WTC11 (cell line): ENCODE measurements around the gene COQ2. TPM values are rescaled to one million over a fixed set of nuclear protein-coding genes. Genes with fewer than 3 reads are reported as not detected.

Source experiments
- ATAC-seq: fragments of 200-7000 bp; cut with Tn5 transposase; 2 replicates; pipeline ENCODE4 v1.10.0; 2021; ENCODE audit warnings: mild to moderate bottlenecking, moderate library complexity
- CTCF ChIA-PET: fragments of 300-600 bp; sonication (Branson Sonifier 250); formaldehyde crosslinking; loops from one replicate; lab custom pipeline; 2021; ENCODE audit warnings: antibody characterized with exemption; lab: Charles Lee
- POLR2A ChIA-PET: fragments of 350-600 bp; sonication (Branson Sonifier 250); formaldehyde crosslinking; loops from one replicate; lab custom pipeline; 2021; ENCODE audit warnings: antibody characterized with exemption; lab: Charles Lee
- DNase-seq: peaks from one replicate; pipeline ENCODE4 v3.0.0; 2021; ENCODE audit warnings: low spot score
- H3K27ac Mint-ChIP-seq: 2 replicates; pipeline ENCODE4 v1.8.0; 2021; ENCODE audit warnings: mixed read lengths
- H3K27me3 Mint-ChIP-seq: 2 replicates; pipeline ENCODE4 v1.8.0; 2021; ENCODE audit warnings: low read depth, mild to moderate bottlenecking, moderate library complexity, mixed read lengths
- H3K36me3 Mint-ChIP-seq: 2 replicates; pipeline ENCODE4 v1.8.0; 2021; ENCODE audit warnings: mixed read lengths
- H3K4me1 Mint-ChIP-seq: 2 replicates; pipeline ENCODE4 v1.8.0; 2022; ENCODE audit warnings: mixed read lengths
- H3K4me3 Mint-ChIP-seq: 2 replicates; pipeline ENCODE4 v1.8.0; 2021; ENCODE audit warnings: mild to moderate bottlenecking, moderate library complexity, mixed read lengths
- H3K9me3 Mint-ChIP-seq: 2 replicates; pipeline ENCODE4 v1.8.0; 2021; ENCODE audit warnings: mixed read lengths
- CREB1 ChIP-seq: sonication (generic); formaldehyde crosslinking; IDR thresholded peaks from 2 replicates; pipeline ENCODE4 v1.8.0; 2023; ENCODE audit warnings: mild to moderate bottlenecking, missing genetic modification reagents
- EMX1 ChIP-seq: fragments of 250-450 bp; sonication (Bioruptor Pico); IDR thresholded peaks from 2 replicates; pipeline ENCODE4 v1.8.0; 2021; ENCODE audit warnings: mild to moderate bottlenecking
- ETV6 ChIP-seq: sonication (generic); formaldehyde crosslinking; IDR thresholded peaks from 2 replicates; pipeline ENCODE4 v1.8.1; 2022; ENCODE audit warnings: mild to moderate bottlenecking, missing genetic modification reagents
- GABPB1 ChIP-seq: sonication (generic); formaldehyde crosslinking; IDR thresholded peaks from 2 replicates; pipeline ENCODE4 v1.8.1; 2023; ENCODE audit warnings: mild to moderate bottlenecking, missing genetic modification reagents
- GTF2I ChIP-seq: fragments of 250-450 bp; sonication (Bioruptor Pico); conservative IDR thresholded peaks from 2 replicates; pipeline ENCODE4 v1.4.0; 2021; ENCODE audit warnings: mild to moderate bottlenecking
- MYBL2 ChIP-seq: sonication (generic); formaldehyde crosslinking; IDR thresholded peaks from 2 replicates; pipeline ENCODE4 v1.8.1; 2023; ENCODE audit warnings: mild to moderate bottlenecking, moderate library complexity, missing genetic modification reagents
- NR2C2 ChIP-seq: sonication (generic); formaldehyde crosslinking; IDR thresholded peaks from 2 replicates; pipeline ENCODE4 v1.8.0; 2022; ENCODE audit warnings: mild to moderate bottlenecking, missing genetic modification reagents
- NR3C1 ChIP-seq: sonication (generic); formaldehyde crosslinking; conservative IDR thresholded peaks from 2 replicates; pipeline ENCODE4 v1.8.1; 2023; ENCODE audit warnings: low read depth, mild to moderate bottlenecking, missing genetic modification reagents
- RELA ChIP-seq: sonication (generic); formaldehyde crosslinking; IDR thresholded peaks from 2 replicates; pipeline ENCODE4 v1.8.1; 2022; ENCODE audit warnings: missing genetic modification reagents, mild to moderate bottlenecking, borderline replicate concordance
- SMAD4 ChIP-seq: sonication (generic); formaldehyde crosslinking; IDR thresholded peaks from 2 replicates; pipeline ENCODE4 v1.8.0; 2022; ENCODE audit warnings: mild to moderate bottlenecking, missing genetic modification reagents
- TEAD1 ChIP-seq: sonication (generic); formaldehyde crosslinking; IDR thresholded peaks from 2 replicates; pipeline ENCODE4 v1.8.0; 2022; ENCODE audit warnings: mild to moderate bottlenecking, missing genetic modification reagents
- ZNF232 ChIP-seq: sonication (generic); formaldehyde crosslinking; IDR thresholded peaks from 2 replicates; pipeline ENCODE4 v1.8.0; 2022; ENCODE audit warnings: mild to moderate bottlenecking, missing genetic modification reagents
- ZNF317 ChIP-seq: sonication (generic); formaldehyde crosslinking; IDR thresholded peaks from 2 replicates; pipeline ENCODE4 v1.8.1; 2023; ENCODE audit warnings: low read depth, mild to moderate bottlenecking, moderate library complexity, missing genetic modification reagents, borderline replicate concordance
- total RNA-seq: library from RNA; stranded (reverse); gene quantifications from 3 replicates; pipeline ENCODE4 v1.2.3, GENCODE V29; 2021
- TF ChIP-seq, protein P1 (sequence below): sonication (generic); formaldehyde crosslinking; IDR thresholded peaks from 2 replicates; pipeline ENCODE4 v1.8.1; 2023; ENCODE audit warnings: mild to moderate bottlenecking, missing genetic modification reagents, borderline replicate concordance
- TF ChIP-seq, protein P2 (sequence below): sonication (generic); formaldehyde crosslinking; IDR thresholded peaks from 2 replicates; pipeline ENCODE4 v1.8.0; 2022; ENCODE audit warnings: mild to moderate bottlenecking, missing genetic modification reagents
- TF ChIP-seq, protein P3 (sequence below): sonication (generic); formaldehyde crosslinking; IDR thresholded peaks from 2 replicates; pipeline ENCODE4 v1.8.1; 2023; ENCODE audit warnings: mild to moderate bottlenecking, missing genetic modification reagents
- TF ChIP-seq, protein P4 (sequence below): sonication (generic); formaldehyde crosslinking; IDR thresholded peaks from 2 replicates; pipeline ENCODE4 v1.8.1; 2023; ENCODE audit warnings: mild to moderate bottlenecking, missing genetic modification reagents
- TF ChIP-seq, protein P5 (sequence below): fragments of 250-450 bp; sonication (Bioruptor Pico); IDR thresholded peaks from 2 replicates; pipeline ENCODE4 v1.8.0; 2021; ENCODE audit warnings: mild to moderate bottlenecking

Gene COQ2
- total RNA-seq, 1 experiment from 2014 or later: 21.6 TPM

DNA sequence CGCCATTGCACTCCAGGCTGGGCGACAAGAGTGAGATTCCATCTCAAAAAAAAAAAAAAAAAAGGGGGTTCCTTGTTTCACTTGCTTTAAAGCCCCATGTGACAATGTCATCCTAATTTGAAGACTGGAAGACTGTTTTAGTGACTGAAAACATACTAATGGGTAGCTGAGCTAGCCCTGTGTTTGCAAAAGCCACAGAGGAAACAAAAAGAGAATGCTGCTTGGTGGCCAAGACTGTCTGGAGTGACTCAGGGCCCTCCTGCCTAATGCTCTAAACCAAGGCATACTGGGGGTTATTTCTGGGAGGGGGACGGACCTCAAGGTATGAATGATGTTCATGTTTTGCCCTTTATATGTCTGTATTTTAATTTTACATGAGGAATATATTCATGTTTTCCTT, 34.1 kb upstream of the COQ2 start (continued):
- TF ChIP-seq, protein P1, sequence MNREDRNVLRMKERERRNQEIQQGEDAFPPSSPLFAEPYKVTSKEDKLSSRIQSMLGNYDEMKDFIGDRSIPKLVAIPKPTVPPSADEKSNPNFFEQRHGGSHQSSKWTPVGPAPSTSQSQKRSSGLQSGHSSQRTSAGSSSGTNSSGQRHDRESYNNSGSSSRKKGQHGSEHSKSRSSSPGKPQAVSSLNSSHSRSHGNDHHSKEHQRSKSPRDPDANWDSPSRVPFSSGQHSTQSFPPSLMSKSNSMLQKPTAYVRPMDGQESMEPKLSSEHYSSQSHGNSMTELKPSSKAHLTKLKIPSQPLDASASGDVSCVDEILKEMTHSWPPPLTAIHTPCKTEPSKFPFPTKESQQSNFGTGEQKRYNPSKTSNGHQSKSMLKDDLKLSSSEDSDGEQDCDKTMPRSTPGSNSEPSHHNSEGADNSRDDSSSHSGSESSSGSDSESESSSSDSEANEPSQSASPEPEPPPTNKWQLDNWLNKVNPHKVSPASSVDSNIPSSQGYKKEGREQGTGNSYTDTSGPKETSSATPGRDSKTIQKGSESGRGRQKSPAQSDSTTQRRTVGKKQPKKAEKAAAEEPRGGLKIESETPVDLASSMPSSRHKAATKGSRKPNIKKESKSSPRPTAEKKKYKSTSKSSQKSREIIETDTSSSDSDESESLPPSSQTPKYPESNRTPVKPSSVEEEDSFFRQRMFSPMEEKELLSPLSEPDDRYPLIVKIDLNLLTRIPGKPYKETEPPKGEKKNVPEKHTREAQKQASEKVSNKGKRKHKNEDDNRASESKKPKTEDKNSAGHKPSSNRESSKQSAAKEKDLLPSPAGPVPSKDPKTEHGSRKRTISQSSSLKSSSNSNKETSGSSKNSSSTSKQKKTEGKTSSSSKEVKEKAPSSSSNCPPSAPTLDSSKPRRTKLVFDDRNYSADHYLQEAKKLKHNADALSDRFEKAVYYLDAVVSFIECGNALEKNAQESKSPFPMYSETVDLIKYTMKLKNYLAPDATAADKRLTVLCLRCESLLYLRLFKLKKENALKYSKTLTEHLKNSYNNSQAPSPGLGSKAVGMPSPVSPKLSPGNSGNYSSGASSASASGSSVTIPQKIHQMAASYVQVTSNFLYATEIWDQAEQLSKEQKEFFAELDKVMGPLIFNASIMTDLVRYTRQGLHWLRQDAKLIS (CRISPR knock-in tag): no peak
- no peak for TF ChIP-seq GABPB1 (CRISPR knock-in tag)
- TF ChIP-seq, all 79 proteins: peak for 0

DNA sequence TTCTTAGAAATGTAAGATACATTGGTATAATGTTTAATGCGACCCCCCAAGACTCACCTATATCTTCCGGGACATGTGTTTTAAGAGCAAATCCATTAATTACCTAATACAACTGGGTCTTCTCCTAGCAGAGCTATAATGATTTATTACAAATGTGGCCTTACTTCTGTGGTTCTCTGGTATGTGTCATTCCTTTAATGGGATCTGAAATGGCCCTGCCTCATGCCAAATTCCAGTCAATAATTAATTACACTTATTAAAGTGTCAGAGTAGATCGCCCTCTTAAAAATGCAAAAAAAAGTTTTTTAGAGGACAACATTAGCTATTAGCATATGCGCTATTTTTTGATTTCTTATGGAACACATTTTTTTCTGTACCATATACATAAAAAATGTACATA, 33.1 kb upstream of the COQ2 start:
- Mint-ChIP-seq H3K9me3 (no peaks in the 10 kb centered on the region), H3K4me1 (no peaks in the 10 kb centered on the region), H3K27me3 (no peaks in the 10 kb centered on the region; the same call in 1 of the 2 replicates)
- DNase-seq: no peak
- CTCF ChIA-PET: no interaction called here
- ATAC-seq: no peak
- TF ChIP-seq ZNF232 (CRISPR knock-in tag) (no peak), GTF2I (CRISPR knock-in tag) (no peak), MYBL2 (CRISPR knock-in tag) (no peak), TEAD1 (CRISPR knock-in tag) (no peak), RELA (no peak), EMX1 (CRISPR knock-in tag) (no peak), NR2C2 (CRISPR knock-in tag) (no peak), ZNF317 (no peak)
- TF ChIP-seq, protein P2, sequence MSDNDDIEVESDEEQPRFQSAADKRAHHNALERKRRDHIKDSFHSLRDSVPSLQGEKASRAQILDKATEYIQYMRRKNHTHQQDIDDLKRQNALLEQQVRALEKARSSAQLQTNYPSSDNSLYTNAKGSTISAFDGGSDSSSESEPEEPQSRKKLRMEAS (CRISPR knock-in tag): no peak
- TF ChIP-seq, all 79 proteins: peak for 0
- H3K27ac Mint-ChIP-seq: no peak overlapping the region
- no peak overlapping the region for H3K4me3 Mint-ChIP-seq
- no peaks in the 10 kb centered on the region for H3K36me3 Mint-ChIP-seq
- POLR2A ChIA-PET: no interaction called here

DNA sequence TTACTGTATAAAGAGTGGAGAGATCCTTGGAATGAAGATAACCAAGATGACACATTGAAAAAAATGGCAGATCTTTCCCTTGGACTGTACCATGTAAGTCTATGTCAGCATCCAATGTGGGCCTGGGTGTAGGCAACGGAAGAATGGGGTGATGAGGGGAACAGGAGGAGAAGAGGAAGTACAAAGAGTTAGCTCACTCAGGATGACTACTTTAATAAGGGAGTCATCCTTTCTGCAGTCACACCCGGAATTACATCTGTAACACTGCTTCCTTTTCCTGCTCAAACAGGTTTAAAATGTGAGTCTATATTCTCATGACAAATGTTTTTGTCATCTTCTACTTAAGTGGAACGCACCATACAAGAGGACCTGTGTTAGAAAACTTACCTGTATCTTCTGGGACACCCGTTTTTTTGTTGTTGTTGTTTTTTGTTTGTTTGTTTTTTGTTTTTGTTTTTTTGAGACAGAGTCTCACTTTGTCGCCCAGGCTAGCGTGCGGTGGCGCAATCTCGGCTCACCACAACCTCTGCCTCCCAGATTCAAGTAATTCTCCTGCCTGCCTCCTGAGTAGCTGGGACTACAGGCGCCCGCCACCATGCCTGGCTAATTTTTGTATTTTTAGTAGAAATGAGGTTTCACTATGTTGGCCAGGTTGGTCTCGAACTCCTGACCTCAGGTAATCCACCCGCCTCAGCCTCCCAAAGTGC, 32.0 kb upstream of the COQ2 start:
- H3K4me3 Mint-ChIP-seq: no peak overlapping the region
- no peaks in the 10 kb centered on the region for H3K9me3 Mint-ChIP-seq
- H3K27ac Mint-ChIP-seq: no peak overlapping the region
- POLR2A ChIA-PET: no interaction called here
- no peaks in the 10 kb centered on the region for H3K27me3 Mint-ChIP-seq
- peaks cover 4% of the 10 kb centered on the region; the same call in 1 of the 2 replicates for H3K36me3 Mint-ChIP-seq
- H3K4me1 Mint-ChIP-seq: no peaks in the 10 kb centered on the region
- no peak for ATAC-seq
- CTCF ChIA-PET: no interaction called here
- no peak for DNase-seq
- TF ChIP-seq SMAD4 (CRISPR knock-in tag): no peak
- TF ChIP-seq, protein P3, sequence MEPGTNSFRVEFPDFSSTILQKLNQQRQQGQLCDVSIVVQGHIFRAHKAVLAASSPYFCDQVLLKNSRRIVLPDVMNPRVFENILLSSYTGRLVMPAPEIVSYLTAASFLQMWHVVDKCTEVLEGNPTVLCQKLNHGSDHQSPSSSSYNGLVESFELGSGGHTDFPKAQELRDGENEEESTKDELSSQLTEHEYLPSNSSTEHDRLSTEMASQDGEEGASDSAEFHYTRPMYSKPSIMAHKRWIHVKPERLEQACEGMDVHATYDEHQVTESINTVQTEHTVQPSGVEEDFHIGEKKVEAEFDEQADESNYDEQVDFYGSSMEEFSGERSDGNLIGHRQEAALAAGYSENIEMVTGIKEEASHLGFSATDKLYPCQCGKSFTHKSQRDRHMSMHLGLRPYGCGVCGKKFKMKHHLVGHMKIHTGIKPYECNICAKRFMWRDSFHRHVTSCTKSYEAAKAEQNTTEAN: no peak
- TF ChIP-seq CREB1 (CRISPR knock-in tag): no peak
- TF ChIP-seq, protein P4, sequence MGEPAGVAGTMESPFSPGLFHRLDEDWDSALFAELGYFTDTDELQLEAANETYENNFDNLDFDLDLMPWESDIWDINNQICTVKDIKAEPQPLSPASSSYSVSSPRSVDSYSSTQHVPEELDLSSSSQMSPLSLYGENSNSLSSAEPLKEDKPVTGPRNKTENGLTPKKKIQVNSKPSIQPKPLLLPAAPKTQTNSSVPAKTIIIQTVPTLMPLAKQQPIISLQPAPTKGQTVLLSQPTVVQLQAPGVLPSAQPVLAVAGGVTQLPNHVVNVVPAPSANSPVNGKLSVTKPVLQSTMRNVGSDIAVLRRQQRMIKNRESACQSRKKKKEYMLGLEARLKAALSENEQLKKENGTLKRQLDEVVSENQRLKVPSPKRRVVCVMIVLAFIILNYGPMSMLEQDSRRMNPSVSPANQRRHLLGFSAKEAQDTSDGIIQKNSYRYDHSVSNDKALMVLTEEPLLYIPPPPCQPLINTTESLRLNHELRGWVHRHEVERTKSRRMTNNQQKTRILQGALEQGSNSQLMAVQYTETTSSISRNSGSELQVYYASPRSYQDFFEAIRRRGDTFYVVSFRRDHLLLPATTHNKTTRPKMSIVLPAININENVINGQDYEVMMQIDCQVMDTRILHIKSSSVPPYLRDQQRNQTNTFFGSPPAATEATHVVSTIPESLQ (CRISPR knock-in tag): no peak
- no peak for TF ChIP-seq ETV6
- TF ChIP-seq, protein P5, sequence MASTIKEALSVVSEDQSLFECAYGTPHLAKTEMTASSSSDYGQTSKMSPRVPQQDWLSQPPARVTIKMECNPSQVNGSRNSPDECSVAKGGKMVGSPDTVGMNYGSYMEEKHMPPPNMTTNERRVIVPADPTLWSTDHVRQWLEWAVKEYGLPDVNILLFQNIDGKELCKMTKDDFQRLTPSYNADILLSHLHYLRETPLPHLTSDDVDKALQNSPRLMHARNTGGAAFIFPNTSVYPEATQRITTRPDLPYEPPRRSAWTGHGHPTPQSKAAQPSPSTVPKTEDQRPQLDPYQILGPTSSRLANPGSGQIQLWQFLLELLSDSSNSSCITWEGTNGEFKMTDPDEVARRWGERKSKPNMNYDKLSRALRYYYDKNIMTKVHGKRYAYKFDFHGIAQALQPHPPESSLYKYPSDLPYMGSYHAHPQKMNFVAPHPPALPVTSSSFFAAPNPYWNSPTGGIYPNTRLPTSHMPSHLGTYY (CRISPR knock-in tag): no peak
- TF ChIP-seq, protein P1 (CRISPR knock-in tag): no peak
- no peak for TF ChIP-seq NR3C1 (CRISPR knock-in tag)
